HepG2 (cell line): ENCODE measurements around the gene LMAN2. TPM values are rescaled to one million over a fixed set of nuclear protein-coding genes. Genes with fewer than 3 reads are reported as not detected.

Experiments
- CTCF ChIP-seq: sonication (generic); formaldehyde crosslinking; IDR thresholded peaks from 2 replicates; pipeline ENCODE4 v1.5.0; 2020; ENCODE audit warnings: mild to moderate bottlenecking, missing genetic modification reagents, moderate library complexity
- DBP ChIP-seq: sonication (generic); formaldehyde crosslinking; IDR thresholded peaks from 2 replicates; pipeline ENCODE4 v1.4.0; 2020; ENCODE audit warnings: missing genetic modification reagents; ENCODE audit errors: not compliant biosample characterization
- ELK4 ChIP-seq: sonication (generic); formaldehyde crosslinking; IDR thresholded peaks from 2 replicates; pipeline ENCODE4 v1.9.0; 2021; ENCODE audit warnings: missing genetic modification reagents, borderline replicate concordance
- GTF3A ChIP-seq: sonication (generic); formaldehyde crosslinking; conservative IDR thresholded peaks from 2 replicates; pipeline ENCODE4 v1.4.0; 2020; ENCODE audit warnings: mild to moderate bottlenecking, missing genetic modification reagents
- HOXA9 ChIP-seq: sonication (generic); formaldehyde crosslinking; IDR thresholded peaks from 2 replicates; pipeline ENCODE4 v1.8.1; 2022; ENCODE audit warnings: missing genetic modification reagents, mild to moderate bottlenecking, moderate library complexity, borderline replicate concordance
- KDM4B ChIP-seq: sonication (generic); formaldehyde crosslinking; IDR thresholded peaks from 2 replicates; pipeline ENCODE4 v1.4.0; 2020; ENCODE audit warnings: missing genetic modification reagents
- NAIF1 ChIP-seq: sonication (generic); formaldehyde crosslinking; IDR thresholded peaks from 2 replicates; pipeline ENCODE4 v1.5.0; 2020; ENCODE audit warnings: mild to moderate bottlenecking, missing genetic modification reagents, borderline replicate concordance
- NPAS2 ChIP-seq: sonication (generic); formaldehyde crosslinking; IDR thresholded peaks from 2 replicates; pipeline ENCODE4 v1.8.0; 2022; ENCODE audit warnings: mild to moderate bottlenecking, missing genetic modification reagents, borderline replicate concordance
- RCOR2 ChIP-seq: IDR thresholded peaks from 2 replicates; pipeline ENCODE4 v1.6.1; 2016; ENCODE audit warnings: missing biosample characterization, missing genetic modification reagents
- REPIN1 ChIP-seq: sonication (generic); formaldehyde crosslinking; IDR thresholded peaks from 2 replicates; pipeline ENCODE4 v1.8.0; 2022; ENCODE audit warnings: missing genetic modification reagents, low read depth, mild to moderate bottlenecking, borderline replicate concordance
- SAFB2 ChIP-seq: sonication (generic); formaldehyde crosslinking; IDR thresholded peaks from 2 replicates; pipeline ENCODE4 v1.5.1; 2020; ENCODE audit warnings: missing genetic modification reagents, low read depth, mild to moderate bottlenecking, borderline replicate concordance
- ZBTB21 ChIP-seq: sonication (generic); formaldehyde crosslinking; IDR thresholded peaks from 2 replicates; pipeline ENCODE4 v1.4.0; 2020; ENCODE audit warnings: missing genetic modification reagents
- ZBTB42 ChIP-seq: sonication (generic); formaldehyde crosslinking; IDR thresholded peaks from 2 replicates; pipeline ENCODE4 v1.5.0; 2020; ENCODE audit warnings: mild to moderate bottlenecking, missing genetic modification reagents
- ZFP1 ChIP-seq: IDR thresholded peaks from 2 replicates; pipeline ENCODE4 v1.6.1; 2016
- ZFYVE20 ChIP-seq: sonication (generic); formaldehyde crosslinking; IDR thresholded peaks from 2 replicates; pipeline ENCODE4 v1.8.0; 2023; ENCODE audit warnings: low read depth, mild to moderate bottlenecking, moderate library complexity, missing genetic modification reagents, borderline replicate concordance
- ZNF383 ChIP-seq: sonication (generic); formaldehyde crosslinking; IDR thresholded peaks from 2 replicates; pipeline ENCODE4 v1.4.0; 2020; ENCODE audit warnings: missing genetic modification reagents, mild to moderate bottlenecking, borderline replicate concordance
- ZNF773 ChIP-seq: sonication (generic); formaldehyde crosslinking; IDR thresholded peaks from 2 replicates; pipeline ENCODE4 v1.4.0; 2020; ENCODE audit warnings: missing genetic modification reagents, borderline replicate concordance
- ZSCAN21 ChIP-seq: sonication (generic); formaldehyde crosslinking; IDR thresholded peaks from 2 replicates; pipeline ENCODE4 v1.8.0; 2022; ENCODE audit warnings: mild to moderate bottlenecking, missing genetic modification reagents, moderate library complexity, borderline replicate concordance
- polyA plus RNA-seq, 8 experiments: library from polyadenylated mRNA; depleted of rRNA in 3 of 8; stranded (reverse) in 7 of 8; unstranded in 1 of 8; fragments of >200 nt; fragmentation: Illumina TruSeq in 4 of 8; extraction: Trizol in 4 of 8; gene quantifications; 2 replicates each; pipeline versions ENCODE4 v1.2.1 to v1.2.3, GENCODE V29; 2011 to 2016; ENCODE audit warnings: low read depth in 4 of 8, missing spikeins in 1 of 8, mixed read lengths in 1 of 8; ENCODE audit not compliant: insufficient read depth in 1 of 8
- total RNA-seq, 5 experiments: library from RNA; depleted of rRNA; stranded (reverse); fragments of >200 nt; fragmentation: Illumina TruSeq; extraction: Trizol; gene quantifications; 2 replicates each; pipeline ENCODE4 v1.2.3, GENCODE V29; 2016; ENCODE audit warnings: low read depth in 1 of 5
- TF ChIP-seq, protein P1 (sequence below): sonication (generic); formaldehyde crosslinking; IDR thresholded peaks from 2 replicates; pipeline ENCODE4 v1.5.0; 2020; ENCODE audit warnings: missing genetic modification reagents
- TF ChIP-seq, protein P2 (sequence below): sonication (generic); formaldehyde crosslinking; conservative IDR thresholded peaks from 2 replicates; pipeline ENCODE4 v1.4.0; 2020; ENCODE audit warnings: mild to moderate bottlenecking, missing genetic modification reagents, moderate library complexity

Gene LMAN2
- total and polyA plus RNA-seq, 2 of the 13 experiments (the other 11 are each of a cell fraction or from before 2014, with no cell fraction given): 191 to 197 TPM

- no peak for TF ChIP-seq GTF3A (CRISPR knock-in tag)
- TF ChIP-seq ZFYVE20: no peak
- no peak for TF ChIP-seq DBP
- no peak for TF ChIP-seq ZSCAN21 (CRISPR knock-in tag)
- TF ChIP-seq ZNF773: no peak
- TF ChIP-seq NAIF1 (CRISPR knock-in tag): no peak
- TF ChIP-seq RCOR2 (CRISPR knock-in tag): no peak
- peak; percentile 48; the same call in 1 of the 2 replicates for TF ChIP-seq CTCF (CRISPR knock-in tag)
- TF ChIP-seq KDM4B (CRISPR knock-in tag): no peak
- no peak for TF ChIP-seq REPIN1 (CRISPR knock-in tag)
- peak; percentile 14; the same call in 1 of the 2 replicates for TF ChIP-seq ZFP1
- no peak for TF ChIP-seq ELK4 (CRISPR knock-in tag)
- no peak for TF ChIP-seq ZNF383 (CRISPR knock-in tag)
- no peak for TF ChIP-seq NPAS2 (CRISPR knock-in tag)
- 0 out of 2 replicates have a peak, but pooled peaks have one; percentile 9 for TF ChIP-seq SAFB2
- TF ChIP-seq, protein P1, sequence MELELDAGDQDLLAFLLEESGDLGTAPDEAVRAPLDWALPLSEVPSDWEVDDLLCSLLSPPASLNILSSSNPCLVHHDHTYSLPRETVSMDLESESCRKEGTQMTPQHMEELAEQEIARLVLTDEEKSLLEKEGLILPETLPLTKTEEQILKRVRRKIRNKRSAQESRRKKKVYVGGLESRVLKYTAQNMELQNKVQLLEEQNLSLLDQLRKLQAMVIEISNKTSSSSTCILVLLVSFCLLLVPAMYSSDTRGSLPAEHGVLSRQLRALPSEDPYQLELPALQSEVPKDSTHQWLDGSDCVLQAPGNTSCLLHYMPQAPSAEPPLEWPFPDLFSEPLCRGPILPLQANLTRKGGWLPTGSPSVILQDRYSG: no peak
- TF ChIP-seq ZBTB42 (CRISPR knock-in tag): 0 out of 2 replicates have a peak, but pooled peaks have one; percentile 40
- TF ChIP-seq ZBTB21 (CRISPR knock-in tag): no peak
- TF ChIP-seq, protein P2, sequence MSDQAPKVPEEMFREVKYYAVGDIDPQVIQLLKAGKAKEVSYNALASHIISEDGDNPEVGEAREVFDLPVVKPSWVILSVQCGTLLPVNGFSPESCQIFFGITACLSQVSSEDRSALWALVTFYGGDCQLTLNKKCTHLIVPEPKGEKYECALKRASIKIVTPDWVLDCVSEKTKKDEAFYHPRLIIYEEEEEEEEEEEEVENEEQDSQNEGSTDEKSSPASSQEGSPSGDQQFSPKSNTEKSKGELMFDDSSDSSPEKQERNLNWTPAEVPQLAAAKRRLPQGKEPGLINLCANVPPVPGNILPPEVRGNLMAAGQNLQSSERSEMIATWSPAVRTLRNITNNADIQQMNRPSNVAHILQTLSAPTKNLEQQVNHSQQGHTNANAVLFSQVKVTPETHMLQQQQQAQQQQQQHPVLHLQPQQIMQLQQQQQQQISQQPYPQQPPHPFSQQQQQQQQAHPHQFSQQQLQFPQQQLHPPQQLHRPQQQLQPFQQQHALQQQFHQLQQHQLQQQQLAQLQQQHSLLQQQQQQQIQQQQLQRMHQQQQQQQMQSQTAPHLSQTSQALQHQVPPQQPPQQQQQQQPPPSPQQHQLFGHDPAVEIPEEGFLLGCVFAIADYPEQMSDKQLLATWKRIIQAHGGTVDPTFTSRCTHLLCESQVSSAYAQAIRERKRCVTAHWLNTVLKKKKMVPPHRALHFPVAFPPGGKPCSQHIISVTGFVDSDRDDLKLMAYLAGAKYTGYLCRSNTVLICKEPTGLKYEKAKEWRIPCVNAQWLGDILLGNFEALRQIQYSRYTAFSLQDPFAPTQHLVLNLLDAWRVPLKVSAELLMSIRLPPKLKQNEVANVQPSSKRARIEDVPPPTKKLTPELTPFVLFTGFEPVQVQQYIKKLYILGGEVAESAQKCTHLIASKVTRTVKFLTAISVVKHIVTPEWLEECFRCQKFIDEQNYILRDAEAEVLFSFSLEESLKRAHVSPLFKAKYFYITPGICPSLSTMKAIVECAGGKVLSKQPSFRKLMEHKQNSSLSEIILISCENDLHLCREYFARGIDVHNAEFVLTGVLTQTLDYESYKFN (CRISPR knock-in tag): no peak
- no peak for TF ChIP-seq HOXA9 (CRISPR knock-in tag)
Observed at GRCh38 chr5:177377851-177378776, 26.6 kb upstream of the LMAN2 start (continued).
